HG03196 (cell line): ENCODE data around the gene ETV6.

Experiments used
- ATAC-seq: cut with Tn5 transposase; IDR thresholded peaks from one replicate; pipeline ENCODE4 v1.9.1; 2021; ENCODE audit not compliant: unreplicated experiment

Gene ETV6

GRCh38 chr12:11642785-11643184 lies 6.7 kb upstream of the ETV6 start:
- ATAC-seq: no peak

GRCh38 chr12:11645391-11645790 lies 4.1 kb upstream of the ETV6 start:
- no peak for ATAC-seq

- peak; percentile 37 for ATAC-seq
These were observed 711 bp upstream of the ETV6 start for GRCh38 chr12:11648514-11649412.

GRCh38 chr12:11650286-11651281 lies 1.1 kb downstream of the ETV6 start:
- no peak for ATAC-seq

GRCh38 chr12:11651381-11651780 lies 1.9 kb downstream of the ETV6 start:
- no peak for ATAC-seq

- no peak for ATAC-seq
These were observed 2.3 kb downstream of the ETV6 start for GRCh38 chr12:11651785-11652184.

GRCh38 chr12:11652351-11653040 lies 3.0 kb downstream of the ETV6 start:
- no peak for ATAC-seq

GRCh38 chr12:11653215-11653753 lies 3.8 kb downstream of the ETV6 start:
- no peak for ATAC-seq

GRCh38 chr12:11654338-11654737 lies 4.9 kb downstream of the ETV6 start:
- ATAC-seq: no peak

GRCh38 chr12:11654802-11655201 lies 5.3 kb downstream of the ETV6 start:
- ATAC-seq: no peak

- ATAC-seq: no peak
These were observed 6.4 kb downstream of the ETV6 start for GRCh38 chr12:11655842-11656241.

GRCh38 chr12:11656550-11656949 lies 7.1 kb downstream of the ETV6 start:
- no peak for ATAC-seq

- no peak for ATAC-seq
These were observed 8.0 kb downstream of the ETV6 start for GRCh38 chr12:11657511-11657910.

- ATAC-seq: no peak
These were observed 9.3 kb downstream of the ETV6 start for GRCh38 chr12:11658791-11659190.

GRCh38 chr12:11660624-11661023 lies 11.2 kb downstream of the ETV6 start:
- no peak for ATAC-seq

GRCh38 chr12:11661491-11662089 lies 12.1 kb downstream of the ETV6 start:
- no peak for ATAC-seq

- ATAC-seq: no peak
These were observed 12.9 kb downstream of the ETV6 start for GRCh38 chr12:11662369-11662768.

- no peak for ATAC-seq
These were observed 13.7 kb downstream of the ETV6 start for GRCh38 chr12:11663130-11663529.

- ATAC-seq: no peak
These were observed 14.6 kb downstream of the ETV6 start for GRCh38 chr12:11664101-11664500.
